ENCODE data around the gene SLC12A7.

GRCh38 chr5:1034986-1035385 is 76.9 kb downstream of the SLC12A7 start:
- TF ChIP-seq CTCF (IDR thresholded peaks at IDR 0.05) = no peak
- no peak for TF ChIP-seq POLR2A (IDR thresholded peaks at IDR 0.05)

Measured in heart left ventricle (tissue), 13 donors.